OCI-LY7 (cell line): ENCODE measurements around the gene BMPR1B. TPM values are rescaled to one million over a fixed set of nuclear protein-coding genes. Genes with fewer than 3 reads are reported as not detected.

Experiments
- BruUV-seq: library from RNA; stranded (reverse); fragments of 400-500 nt; replicated peaks from 2 replicates; lab custom pipeline; 2021; lab: Mats Ljungman, UMichigan
- CTCF ChIA-PET: fragments of 300-600 bp; sonication (Branson Sonifier 250); formaldehyde crosslinking; loops from one replicate; lab custom pipeline; 2022; ENCODE audit warnings: antibody characterized with exemption; ENCODE audit not compliant: unreplicated experiment; lab: Charles Lee
- POLR2A ChIA-PET: fragments of 300-600 bp; sonication (Branson Sonifier 250); formaldehyde crosslinking; loops from one replicate; lab custom pipeline; 2022; ENCODE audit warnings: antibody characterized with exemption; lab: Charles Lee
- DNase-seq: peaks from one replicate; pipeline ENCODE4 v3.0.0-alpha.2; 2015; ENCODE audit warnings: low spot score
- H2AFZ ChIP-seq: fragments of 200-600 bp; sonication (generic), shearing (Covaris generic); 2 replicates; pipeline ENCODE4 v1.6.1; 2014; ENCODE audit warnings: mild to moderate bottlenecking, antibody characterized with exemption, low read length, moderate library complexity
- H3K27ac ChIP-seq: fragments of 200-600 bp; sonication (generic); 2 replicates; pipeline ENCODE4 v1.5.1; 2014; ENCODE audit warnings: mixed run types, low read depth, mild to moderate bottlenecking, moderate library complexity, low read length, inconsistent platforms; ENCODE audit not compliant: poor library complexity, severe bottlenecking
- H3K36me3 ChIP-seq: fragments of 200-600 bp; sonication (generic); 2 replicates; pipeline ENCODE4 v1.6.1; 2014; ENCODE audit warnings: mild to moderate bottlenecking, antibody characterized with exemption, low read length, moderate library complexity, mixed read lengths; ENCODE audit not compliant: insufficient read depth
- H3K4me1 ChIP-seq: fragments of 200-600 bp; sonication (generic); 2 replicates; pipeline ENCODE4 v1.5.1; 2014; ENCODE audit warnings: mild to moderate bottlenecking, low read length; ENCODE audit not compliant: insufficient read depth, poor library complexity, severe bottlenecking
- H3K4me2 ChIP-seq: fragments of 200-600 bp; sonication (generic); 2 replicates; pipeline ENCODE4 v1.6.1; 2014; ENCODE audit warnings: mild to moderate bottlenecking, low read length
- H3K4me3 ChIP-seq: fragments of 200-600 bp; sonication (generic); 2 replicates; pipeline ENCODE4 v1.5.1; 2014; ENCODE audit warnings: mild to moderate bottlenecking, low read depth, low read length; ENCODE audit not compliant: poor library complexity, severe bottlenecking
- H3K79me2 ChIP-seq: fragments of 200-600 bp; sonication (generic); 2 replicates; pipeline ENCODE4 v1.6.1; 2016; ENCODE audit warnings: low read depth, mild to moderate bottlenecking, low read length, moderate library complexity, mixed read lengths; ENCODE audit not compliant: insufficient read depth
- H3K9me2 ChIP-seq: fragments of 200-600 bp; sonication (generic); 2 replicates; pipeline ENCODE4 v1.6.1; 2016; ENCODE audit warnings: mild to moderate bottlenecking, low read length, mixed read lengths; ENCODE audit not compliant: insufficient read depth
- H3K9me3 ChIP-seq: fragments of 200-600 bp; sonication (generic); 2 replicates; pipeline ENCODE4 v1.6.1; 2014; ENCODE audit warnings: mild to moderate bottlenecking, mixed run types, low read length, mixed read lengths
- H4K20me1 ChIP-seq: fragments of 200-600 bp; sonication (generic); 2 replicates; pipeline ENCODE4 v1.6.1; 2014; ENCODE audit warnings: mild to moderate bottlenecking, antibody characterized with exemption, low read length, moderate library complexity, mixed read lengths; ENCODE audit not compliant: insufficient read depth
- EZH2phosphoT487 ChIP-seq: fragments of 200-600 bp; sonication (generic); IDR thresholded peaks from 2 replicates; pipeline ENCODE4 v1.6.1; 2018; ENCODE audit warnings: low read depth, borderline replicate concordance, mild to moderate bottlenecking, mixed run types, antibody characterized with exemption, low read length, moderate library complexity, mixed read lengths
- intact Hi-C: fragments of 100-400 bp; cut with micrococcal nuclease; formaldehyde crosslinking; loops from one replicate; pipeline ENCODE4 v1.10.0; 2022; ENCODE audit not compliant: unreplicated experiment
- total RNA-seq, 2 experiments: library from RNA; depleted of rRNA in 1 of 2; stranded (reverse); fragments of >200 nt in 1 of 2; shearing (Covaris generic) in 1 of 2; gene quantifications; 2 replicates each; pipeline ENCODE4 v1.2.3, GENCODE V29; 2014 to 2022
- TF ChIP-seq, protein P1 (sequence below): fragments of 200-600 bp; sonication (generic); conservative IDR thresholded peaks from 2 replicates; pipeline ENCODE4 v1.5.1; 2014; ENCODE audit warnings: mild to moderate bottlenecking, antibody characterized with exemption, low read length, moderate library complexity, mixed read lengths

BMPR1B gene
- total RNA-seq, 2 experiments from 2014 or later = not detected

- Histone ChIP-seq H3K9me3 (no peaks in the 10 kb centered on the region), H3K4me2 (no peak overlapping the region), H3K4me3 (no peak overlapping the region), H3K27ac (no peak overlapping the region), H4K20me1 (no peaks in the 10 kb centered on the region), H3K9me2 (no peaks in the 10 kb centered on the region), H3K36me3 (no peaks in the 10 kb centered on the region), H3K4me1 (no peaks in the 10 kb centered on the region), H2AFZ (no peak overlapping the region), H3K79me2 (no peaks in the 10 kb centered on the region)
- intact Hi-C loops = no loop called here
- TF ChIP-seq EZH2phosphoT487 = no peak
- TF ChIP-seq, protein P1, sequence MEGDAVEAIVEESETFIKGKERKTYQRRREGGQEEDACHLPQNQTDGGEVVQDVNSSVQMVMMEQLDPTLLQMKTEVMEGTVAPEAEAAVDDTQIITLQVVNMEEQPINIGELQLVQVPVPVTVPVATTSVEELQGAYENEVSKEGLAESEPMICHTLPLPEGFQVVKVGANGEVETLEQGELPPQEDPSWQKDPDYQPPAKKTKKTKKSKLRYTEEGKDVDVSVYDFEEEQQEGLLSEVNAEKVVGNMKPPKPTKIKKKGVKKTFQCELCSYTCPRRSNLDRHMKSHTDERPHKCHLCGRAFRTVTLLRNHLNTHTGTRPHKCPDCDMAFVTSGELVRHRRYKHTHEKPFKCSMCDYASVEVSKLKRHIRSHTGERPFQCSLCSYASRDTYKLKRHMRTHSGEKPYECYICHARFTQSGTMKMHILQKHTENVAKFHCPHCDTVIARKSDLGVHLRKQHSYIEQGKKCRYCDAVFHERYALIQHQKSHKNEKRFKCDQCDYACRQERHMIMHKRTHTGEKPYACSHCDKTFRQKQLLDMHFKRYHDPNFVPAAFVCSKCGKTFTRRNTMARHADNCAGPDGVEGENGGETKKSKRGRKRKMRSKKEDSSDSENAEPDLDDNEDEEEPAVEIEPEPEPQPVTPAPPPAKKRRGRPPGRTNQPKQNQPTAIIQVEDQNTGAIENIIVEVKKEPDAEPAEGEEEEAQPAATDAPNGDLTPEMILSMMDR = 0 out of 2 replicates have a peak, but pooled peaks have one; percentile 20
- DNase-seq = no peak
- ChIA-PET CTCF (no interaction called here), POLR2A (no interaction called here)
- BruUV-seq = no TSS peak
Observed at GRCh38 chr4:94892051-94892450, 134.3 kb downstream of the BMPR1B start.

GRCh38 chr4:94895081-94895480, 137.3 kb downstream of the BMPR1B start:
- no peaks in the 10 kb centered on the region for H3K79me2 ChIP-seq
- ChIA-PET CTCF (no interaction called here), POLR2A (no interaction called here)
- no peaks in the 10 kb centered on the region for H4K20me1 ChIP-seq
- H3K27ac ChIP-seq = no peak overlapping the region
- intact Hi-C loops = no loop called here
- H3K36me3 ChIP-seq = no peaks in the 10 kb centered on the region
- no peak overlapping the region for H3K4me2 ChIP-seq
- no peaks in the 10 kb centered on the region for H3K9me2 ChIP-seq
- BruUV-seq = no TSS peak
- TF ChIP-seq, protein P1 = no peak
- TF ChIP-seq EZH2phosphoT487 = no peak
- no peaks in the 10 kb centered on the region for H3K9me3 ChIP-seq
- no peaks in the 10 kb centered on the region for H3K4me1 ChIP-seq
- no peak overlapping the region for H3K4me3 ChIP-seq
- H2AFZ ChIP-seq = no peak overlapping the region
- DNase-seq = no peak

DNA sequence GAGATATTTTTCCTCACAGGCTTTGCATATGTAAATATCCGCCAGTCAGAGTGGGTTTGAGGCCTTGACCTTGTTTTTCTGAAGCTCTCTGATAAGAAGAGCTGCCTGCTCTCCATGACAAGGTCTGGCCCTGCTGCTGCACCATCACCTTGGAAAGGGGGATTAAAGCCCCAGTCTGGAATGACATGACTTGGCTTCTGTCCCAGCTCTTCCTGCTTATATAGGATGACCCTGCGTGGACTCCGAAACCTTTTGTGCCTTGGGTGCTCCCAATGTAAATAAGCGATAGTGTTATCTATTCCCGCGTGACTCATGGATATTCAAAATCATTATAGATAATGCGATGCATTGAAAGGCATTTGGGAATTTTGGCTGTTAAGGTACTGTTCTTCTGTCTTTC, 139.3 kb downstream of the BMPR1B start:
- H3K9me3 ChIP-seq = no peaks in the 10 kb centered on the region
- no peak overlapping the region for H3K27ac ChIP-seq
- no peak overlapping the region for H3K4me3 ChIP-seq
- intact Hi-C loops = no loop called here
- no peaks in the 10 kb centered on the region for H3K36me3 ChIP-seq
- H3K79me2 ChIP-seq = no peaks in the 10 kb centered on the region
- TF ChIP-seq, protein P1 = no peak
- no peak for TF ChIP-seq EZH2phosphoT487
- ChIA-PET POLR2A (no interaction called here), CTCF (no interaction called here)
- H4K20me1 ChIP-seq = no peaks in the 10 kb centered on the region
- H2AFZ ChIP-seq = no peak overlapping the region
- H3K4me2 ChIP-seq = no peak overlapping the region
- H3K4me1 ChIP-seq = no peaks in the 10 kb centered on the region
- BruUV-seq = no TSS peak
- no peak for DNase-seq
- no peaks in the 10 kb centered on the region for H3K9me2 ChIP-seq
